ENCODE measurements around the gene ING3.
"Not testable (repeated sequence)": the region's sequence is repeated elsewhere in the genome, so short reads cannot be mapped to it uniquely, and the experiment has no call there.

Gene ING3

DNA sequence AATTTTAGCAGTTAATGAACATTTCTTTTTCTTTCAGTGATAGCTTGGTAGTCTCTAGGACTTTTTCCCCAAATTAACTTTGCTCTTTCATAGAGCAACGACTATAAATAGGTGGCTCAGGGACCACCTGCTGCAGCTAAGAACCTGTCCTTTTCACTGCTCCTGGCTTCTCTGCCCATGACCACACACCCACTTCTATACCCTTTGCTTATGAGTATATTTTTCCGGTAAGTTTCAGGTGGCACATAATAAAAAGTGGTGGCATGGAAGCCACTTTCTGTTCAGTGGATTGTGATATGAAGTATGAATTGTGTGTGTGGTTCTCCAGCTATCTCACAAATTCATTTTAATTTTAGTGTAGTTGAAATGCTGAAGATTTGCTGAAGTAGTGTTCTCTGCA lies 1.2 kb downstream of the ING3 start:
- no peak for DNase-seq

DNA sequence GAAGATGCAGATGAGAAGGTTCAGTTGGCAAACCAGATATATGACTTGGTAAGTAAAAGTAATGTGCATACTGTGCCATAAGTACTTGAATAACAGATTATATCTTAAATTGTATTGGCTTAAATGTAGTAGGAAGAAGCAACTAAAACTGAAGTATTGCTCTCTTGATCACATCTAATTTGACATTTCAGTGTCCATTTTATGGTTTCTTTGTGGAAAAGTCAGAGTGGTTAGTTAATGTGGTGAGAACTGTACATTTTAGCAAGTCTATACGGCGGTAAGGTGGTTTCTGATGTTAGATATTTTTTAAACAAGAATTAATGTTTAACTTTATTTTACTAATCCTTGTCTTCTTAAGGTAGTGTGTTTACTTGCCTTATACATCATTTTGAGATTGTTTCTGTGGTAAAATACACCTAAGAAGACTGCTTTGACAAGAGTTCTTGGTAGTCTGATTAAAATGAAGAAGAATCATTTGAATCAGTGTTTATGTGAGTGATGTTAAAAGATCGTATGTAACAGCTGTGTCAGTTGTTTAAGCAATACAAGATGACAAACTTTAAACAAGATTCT lies 5.1 kb downstream of the ING3 start:
- DNase-seq, result no peak

DNA sequence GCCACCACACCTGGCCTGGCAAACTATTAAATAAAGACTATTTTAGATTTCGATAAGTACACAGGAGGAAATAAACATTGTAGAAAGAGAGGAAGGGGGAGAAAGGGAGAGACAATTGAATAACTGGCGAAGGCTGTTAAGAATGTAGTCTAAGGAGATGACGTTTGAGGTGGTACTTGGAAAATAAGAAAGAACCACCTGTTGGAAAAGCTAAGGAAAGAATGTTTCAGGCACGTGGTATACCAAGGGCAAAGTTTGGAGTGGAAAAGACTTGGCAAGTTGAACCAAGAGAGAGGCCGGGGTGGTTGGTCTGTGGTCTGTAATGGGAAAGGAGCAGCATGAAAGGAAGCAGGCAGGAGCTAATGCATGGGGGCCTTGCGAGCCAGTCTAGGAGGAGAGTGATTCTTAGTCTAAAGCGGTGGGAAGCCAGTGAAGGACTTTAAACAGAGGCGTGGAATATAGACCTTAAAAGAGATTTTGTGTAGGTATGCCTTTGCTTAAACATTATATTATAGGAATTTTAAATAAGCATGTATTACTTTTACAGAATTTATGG lies 9.4 kb downstream of the ING3 start:
- DNase-seq, result no peak

DNA sequence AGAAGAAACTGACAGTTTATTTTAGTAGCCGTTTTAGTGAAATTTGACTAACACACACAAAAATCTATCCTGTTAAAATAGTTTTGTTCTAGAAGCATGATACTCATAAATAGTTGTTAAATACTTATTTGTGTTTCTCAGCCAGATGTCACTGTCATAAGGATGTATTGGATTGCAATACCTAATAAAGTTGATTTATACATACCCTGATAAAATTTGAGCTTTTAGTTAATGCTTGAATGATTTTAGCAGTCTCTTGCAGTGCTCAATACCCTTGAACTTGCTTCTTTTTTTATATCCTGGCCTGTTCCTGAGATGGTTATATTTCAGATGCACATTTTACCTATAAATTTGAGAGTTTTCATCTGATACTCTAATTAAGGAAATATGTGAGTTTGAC lies 10.1 kb downstream of the ING3 start:
- no peak for DNase-seq

DNA sequence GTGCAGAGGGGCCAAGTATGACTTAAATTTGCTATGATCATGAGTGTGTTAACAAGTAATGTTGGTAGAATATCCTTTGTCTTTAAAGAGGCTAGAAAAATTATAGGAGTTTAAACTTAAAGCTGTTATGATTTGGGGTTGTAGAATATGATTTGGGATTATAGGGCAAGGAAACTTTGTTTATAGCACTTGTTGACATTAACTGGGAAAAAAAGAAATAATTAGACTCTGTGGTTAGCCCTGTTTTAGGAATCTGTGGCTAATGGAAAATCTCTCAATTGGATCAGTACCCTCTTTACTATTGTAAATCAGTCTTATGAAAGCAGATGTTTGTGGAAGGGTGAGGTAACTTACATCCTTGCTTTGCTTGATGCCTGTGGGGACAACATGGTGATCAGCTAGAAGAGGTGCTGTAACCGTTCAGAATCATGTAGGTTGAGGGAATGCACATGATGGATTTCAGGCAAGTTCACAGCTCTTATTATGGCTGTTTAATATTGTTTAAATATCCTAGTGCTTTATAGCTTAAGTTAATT lies 11.1 kb downstream of the ING3 start:
- no peak for DNase-seq

DNA sequence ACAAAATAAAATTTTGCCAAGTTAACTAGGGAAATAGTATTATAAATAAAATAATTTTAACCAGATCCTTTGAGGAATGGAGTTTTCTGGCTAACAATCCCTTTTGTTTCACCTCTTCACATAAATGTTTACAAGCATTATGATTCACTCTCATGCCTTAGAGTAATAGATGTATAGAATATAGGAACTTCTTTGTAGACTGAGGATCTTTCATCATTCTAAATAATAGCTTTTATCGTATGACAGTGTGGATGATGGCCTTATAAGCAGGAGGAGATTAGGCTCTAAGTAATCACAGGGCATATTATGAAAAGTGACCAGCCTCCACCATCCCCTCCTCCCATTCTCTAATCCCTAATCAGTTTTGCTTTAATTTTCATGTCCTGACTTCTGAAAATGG lies 13.5 kb downstream of the ING3 start:
- DNase-seq, result no peak

DNA sequence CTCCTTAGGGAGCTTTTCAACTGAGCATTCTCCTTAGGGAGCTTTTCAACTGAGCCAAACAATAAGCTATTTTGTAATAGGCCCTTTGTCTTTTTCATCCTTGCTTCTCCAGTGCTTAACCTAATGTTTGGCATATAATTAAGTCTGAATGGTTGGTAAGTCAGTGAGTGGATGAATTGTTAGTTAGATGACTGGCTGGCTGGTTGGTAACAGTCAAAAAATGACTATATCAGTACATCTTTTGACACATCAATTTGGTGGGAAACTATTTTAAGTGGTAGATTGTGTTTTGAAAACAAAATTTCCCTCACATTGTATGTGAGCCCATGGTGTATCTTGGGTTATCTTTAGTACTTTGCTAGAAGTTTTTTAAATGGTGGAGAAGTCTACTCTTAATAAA lies 16.4 kb downstream of the ING3 start:
- no peak for DNase-seq

GRCh38 chr7:120973849-120974248 lies 23.3 kb downstream of the ING3 start:
- DNase-seq, result no peak

- no peak for DNase-seq
Measured at GRCh38 chr7:120979765-120980499, 29.4 kb downstream of the ING3 start.

- no peak for DNase-seq
Measured at GRCh38 chr7:120981117-120981516, 30.5 kb downstream of the ING3 start.

GRCh38 chr7:120981888-120982615 lies 31.5 kb downstream of the ING3 start:
- DNase-seq, result no peak

DNA sequence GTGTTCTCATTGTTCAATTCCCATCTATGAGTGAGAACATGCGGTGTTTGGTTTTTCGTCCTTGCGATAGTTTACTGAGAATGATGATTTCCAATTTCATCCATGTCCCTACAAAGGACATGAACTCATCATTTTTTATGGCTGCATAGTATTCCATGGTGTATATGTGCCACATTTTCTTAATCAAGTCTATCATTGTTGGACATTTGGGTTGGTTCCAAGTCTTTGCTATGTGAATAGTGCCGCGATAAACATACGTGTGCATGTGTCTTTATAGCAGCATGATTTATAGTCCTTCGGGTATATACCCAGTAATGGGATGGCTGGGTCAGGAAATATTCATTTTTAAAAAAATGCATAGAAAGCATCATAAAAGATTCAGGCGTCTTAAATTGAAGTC lies 33.0 kb downstream of the ING3 start:
- not testable (repeated sequence) for DNase-seq

DNA sequence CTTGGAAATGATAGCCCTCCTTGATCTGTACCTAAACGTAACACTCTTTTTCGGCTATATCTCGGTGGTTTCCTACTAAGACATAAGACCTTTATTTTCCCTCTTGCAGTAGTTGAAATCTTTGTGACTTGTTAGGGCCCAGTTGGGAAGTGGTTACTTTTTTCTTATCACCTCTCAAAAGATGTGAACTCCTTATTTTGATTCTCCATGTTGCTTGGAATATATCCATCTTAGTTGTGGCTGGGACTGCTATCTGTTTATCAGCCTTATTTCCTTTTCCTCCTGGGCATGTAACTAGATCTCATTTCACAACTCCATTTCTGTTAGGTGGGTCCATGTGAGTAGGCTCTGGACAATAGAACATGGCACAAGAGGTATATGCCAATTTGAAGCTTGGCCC lies 33.8 kb downstream of the ING3 start:
- DNase-seq, result no peak

GRCh38 chr7:120985130-120985758 lies 34.7 kb downstream of the ING3 start:
- no peak for DNase-seq

- DNase-seq, result no peak
Measured at GRCh38 chr7:120985839-120986238, 35.3 kb downstream of the ING3 start.

DNA sequence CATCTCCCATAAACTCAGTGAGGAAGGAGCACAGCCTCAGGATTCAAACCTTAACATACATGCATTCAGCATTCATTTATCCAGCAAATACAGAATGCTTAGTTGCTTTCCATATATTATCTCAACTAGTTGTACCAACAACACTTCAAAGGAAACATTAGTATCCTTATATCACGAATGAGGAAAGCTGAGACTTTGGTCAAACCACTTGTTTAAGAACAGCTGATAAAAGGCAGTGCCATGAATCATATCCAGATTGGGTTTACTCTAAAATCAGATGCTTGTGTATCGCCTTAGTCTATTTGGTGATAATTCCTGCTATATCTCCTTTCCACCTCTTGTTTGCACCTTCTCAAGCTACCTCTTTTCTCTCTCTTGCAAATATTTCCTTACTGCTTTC lies 36.1 kb downstream of the ING3 start:
- no peak for DNase-seq

GRCh38 chr7:120987280-120987679 lies 36.7 kb downstream of the ING3 start:
- DNase-seq, result no peak

DNA sequence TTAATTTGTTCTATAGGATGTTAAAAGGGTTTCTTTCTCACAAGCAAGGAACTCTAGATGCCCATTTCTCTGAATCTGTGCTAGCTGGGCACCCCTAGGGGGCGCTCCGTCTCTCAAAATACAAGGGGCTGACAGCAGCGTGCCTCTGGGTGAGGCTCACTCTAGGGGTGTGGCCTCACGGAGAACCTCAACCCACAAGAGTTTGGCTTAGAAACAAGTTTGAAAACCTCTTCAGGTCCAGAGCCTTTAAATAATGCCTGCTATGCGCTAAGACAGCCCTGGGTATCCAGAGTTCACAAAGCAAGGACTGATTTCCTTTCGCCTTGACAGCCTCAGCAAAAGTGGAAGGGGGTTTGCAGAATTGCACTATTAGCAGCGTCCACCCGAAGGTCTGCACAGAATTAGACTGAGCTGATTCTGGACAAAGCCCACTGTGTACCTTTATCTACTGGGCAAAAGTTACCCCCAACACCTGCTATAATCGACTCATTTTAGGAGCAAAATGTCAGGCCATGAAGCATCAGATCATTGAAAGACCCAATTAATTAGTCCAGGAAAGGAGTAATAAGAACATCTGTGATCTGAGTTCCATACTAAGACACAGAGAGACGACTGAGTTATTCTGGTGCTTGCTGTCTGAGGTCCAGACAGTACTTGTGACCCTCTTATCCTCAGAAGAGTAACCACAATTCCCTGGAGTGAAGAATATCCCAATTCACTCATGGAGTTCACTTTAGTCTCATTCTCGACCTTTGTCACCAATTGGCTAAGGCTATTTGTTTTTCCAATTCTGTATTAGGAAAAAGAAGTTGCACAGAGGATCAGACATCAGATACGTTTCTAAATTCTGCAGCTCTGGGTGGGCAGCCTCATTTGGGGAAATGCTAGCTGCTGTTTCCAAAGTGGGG lies 37.4 kb downstream of the ING3 start:
- no peak for DNase-seq

DNA sequence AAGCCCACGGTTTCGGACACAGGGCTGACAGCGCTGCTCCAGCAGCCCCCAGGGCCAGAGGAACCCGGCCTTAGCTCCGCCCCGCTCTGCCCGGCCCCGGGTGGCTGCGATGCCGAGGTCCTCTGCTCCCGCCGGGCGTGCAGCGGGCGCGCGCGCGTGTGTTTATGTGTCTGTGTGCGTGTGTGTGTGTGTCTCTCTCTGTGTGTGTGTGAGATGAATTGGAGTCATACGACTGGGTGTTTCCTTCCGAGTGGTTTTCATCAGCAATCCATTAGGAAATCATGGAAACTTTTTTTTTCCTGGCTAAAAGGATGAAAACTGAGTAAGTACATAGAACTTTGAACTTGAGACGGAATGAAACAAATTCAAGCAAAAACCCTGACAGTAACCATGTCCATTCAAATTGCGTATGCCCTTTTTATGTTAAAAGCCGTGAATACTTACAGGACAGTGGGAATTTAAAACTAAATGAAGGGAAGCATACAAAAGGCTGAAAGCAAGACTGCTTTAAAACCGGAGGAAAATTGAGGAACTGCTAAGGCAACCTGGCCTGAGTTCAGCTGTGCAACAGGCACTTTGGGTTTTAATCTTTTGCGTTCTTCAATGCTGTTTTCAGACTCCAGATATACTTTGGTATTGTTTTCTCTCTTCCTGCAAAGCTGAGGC lies 38.1 kb downstream of the ING3 start, which contains the start of gene CPED1:
CPED1 (plus strand) TSS at position 121 of the 666 bp plus-strand sequence. CDS start 911 bp downstream, outside the sequence.
- no peak for DNase-seq

DNA sequence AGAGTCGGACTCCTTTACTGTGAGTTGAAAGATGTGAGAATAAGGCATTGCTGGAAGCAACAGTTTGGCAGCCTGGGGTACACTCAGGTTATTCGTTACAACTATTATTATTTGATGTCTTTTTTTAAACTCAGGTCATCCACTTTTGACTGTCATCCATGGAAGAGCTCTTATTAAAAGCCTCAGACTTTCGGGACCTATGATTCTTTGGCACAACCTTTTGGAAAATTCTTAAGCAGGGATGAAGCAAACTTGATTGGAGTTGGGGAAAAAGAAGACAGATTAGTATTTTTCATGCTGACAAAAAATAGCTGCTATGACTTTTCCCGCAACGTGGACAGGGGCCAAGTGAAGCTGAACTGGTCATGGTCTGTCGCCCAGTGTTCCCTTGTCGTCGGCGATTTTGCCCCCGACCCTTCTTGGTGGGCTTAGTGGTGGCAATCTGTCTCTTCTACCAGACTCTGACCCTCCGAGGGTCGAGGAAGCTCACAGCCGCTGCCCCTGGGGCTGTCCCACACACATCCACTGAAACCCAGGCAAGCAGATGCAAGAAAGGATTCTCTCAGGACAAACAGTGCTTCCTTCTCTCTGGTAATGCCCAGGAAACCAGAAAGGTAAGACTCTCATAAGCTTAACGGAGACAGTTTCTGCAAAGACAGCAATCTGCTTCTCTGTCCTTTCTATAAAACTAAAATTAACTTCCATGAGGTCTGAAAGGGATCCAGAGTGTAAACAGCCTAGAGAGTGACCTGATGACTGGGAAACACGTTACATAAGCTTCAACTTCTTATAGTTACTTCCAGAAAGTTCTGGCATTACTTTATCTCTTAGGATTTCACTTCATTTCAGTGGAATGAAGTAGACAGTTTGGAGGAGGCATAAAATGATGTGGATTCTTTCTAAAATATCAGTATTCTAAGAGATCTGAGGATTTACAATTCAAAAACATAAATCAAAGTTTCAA lies 39.0 kb downstream of the ING3 start:
- DNase-seq, result no peak
